Stimulated activated CD4-positive, alpha-beta T cell treated with anti-CD3 and anti-CD28 coated beads, Interleukin-4, amount 100 ng/mL, for 24 hours (primary cell): ENCODE measurements around the gene CLTC.

ENCODE experiments used
- DNase-seq: peaks from one replicate; pipeline ENCODE4 v3.0.0-alpha.2; 2020

The CLTC gene

DNA sequence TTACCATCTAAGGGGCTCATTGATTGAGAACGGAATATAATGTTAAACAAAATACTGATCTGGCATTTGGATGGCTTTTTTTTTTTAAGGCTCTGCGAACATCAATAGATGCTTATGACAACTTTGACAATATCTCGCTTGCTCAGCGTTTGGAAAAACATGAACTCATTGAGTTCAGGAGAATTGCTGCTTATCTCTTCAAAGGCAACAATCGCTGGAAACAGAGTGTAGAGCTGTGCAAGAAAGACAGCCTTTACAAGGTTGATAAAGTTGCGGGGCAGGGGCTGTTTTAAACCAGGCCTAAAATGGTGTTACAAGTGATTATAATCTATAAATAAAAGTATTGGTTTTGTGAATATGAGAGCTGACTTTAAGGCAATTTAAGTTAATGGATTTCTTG, 65.3 kb downstream of the CLTC start:
- no peak for DNase-seq

DNA sequence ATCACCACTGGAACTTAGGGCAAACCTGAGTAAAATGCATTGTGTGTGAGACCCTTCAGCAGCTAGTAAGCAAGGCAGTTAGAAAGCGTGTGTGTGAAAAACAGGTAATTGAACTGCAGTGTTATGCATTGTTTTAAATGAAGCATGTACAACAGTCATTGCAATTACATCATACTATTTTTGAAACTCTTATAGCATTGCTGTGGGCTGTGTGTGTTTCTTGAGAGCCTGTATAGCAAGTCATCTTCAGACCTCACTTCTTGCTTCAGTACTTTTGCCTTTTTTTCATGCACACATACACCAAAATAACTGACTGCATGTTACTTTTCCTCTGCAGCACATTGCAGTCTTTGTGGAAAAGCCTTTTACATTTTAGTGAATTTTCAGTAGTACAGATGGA, 68.3 kb downstream of the CLTC start:
- no peak for DNase-seq

DNA sequence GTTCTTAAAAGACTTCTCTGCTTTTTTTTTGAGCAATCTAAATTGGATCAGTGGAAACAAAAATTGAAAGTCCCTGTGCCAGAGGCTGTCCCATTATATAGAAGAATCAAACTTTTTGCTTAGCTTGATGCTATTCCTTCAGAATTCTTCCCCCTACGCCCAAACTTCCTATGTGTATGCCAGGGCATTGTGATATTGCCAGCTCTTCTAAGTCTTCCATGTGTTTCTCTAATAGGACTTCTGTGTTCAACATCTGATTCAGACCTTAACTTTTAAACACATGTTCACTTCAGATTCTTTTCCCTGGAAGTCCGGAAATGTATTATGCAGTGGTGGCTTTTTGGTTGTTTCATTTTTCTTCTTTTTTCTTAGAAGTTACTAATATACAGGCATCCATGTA, 68.8 kb downstream of the CLTC start:
- no peak for DNase-seq

DNA sequence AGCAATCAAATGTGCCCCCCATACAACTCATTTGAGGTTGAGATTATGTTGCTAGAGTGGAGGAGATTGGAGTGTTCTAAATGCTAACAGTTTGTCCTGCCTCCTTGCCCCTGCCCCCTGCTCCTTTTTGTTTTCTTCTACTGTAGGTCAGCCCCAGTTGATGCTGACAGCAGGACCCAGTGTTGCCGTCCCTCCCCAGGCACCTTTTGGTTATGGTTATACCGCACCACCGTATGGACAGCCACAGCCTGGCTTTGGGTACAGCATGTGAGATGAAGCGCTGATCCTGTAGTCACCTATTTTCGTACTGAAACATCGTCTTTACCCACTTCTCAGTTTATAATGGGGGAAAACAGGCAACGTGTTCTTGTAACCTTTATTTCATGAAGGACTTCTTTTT, 73.9 kb downstream of the CLTC start:
- DNase-seq, result no peak

DNA sequence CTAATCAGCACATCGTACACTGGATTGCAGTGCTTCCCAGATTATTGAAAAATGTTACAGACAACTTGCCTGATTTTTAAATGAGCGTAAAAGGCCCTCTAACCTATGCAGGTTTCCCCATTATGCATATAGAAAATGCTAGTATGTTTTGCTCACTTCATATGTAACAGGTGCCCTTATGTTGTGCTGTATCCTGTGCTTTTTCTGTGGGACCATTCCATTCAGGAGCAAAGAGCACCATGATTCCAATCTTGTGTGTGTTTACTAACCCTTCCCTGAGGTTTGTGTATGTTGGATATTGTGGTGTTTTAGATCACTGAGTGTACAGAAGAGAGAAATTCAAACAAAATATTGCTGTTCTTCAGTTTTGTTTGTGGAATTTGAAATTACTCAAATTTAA, 74.6 kb downstream of the CLTC start:
- no peak for DNase-seq

DNA sequence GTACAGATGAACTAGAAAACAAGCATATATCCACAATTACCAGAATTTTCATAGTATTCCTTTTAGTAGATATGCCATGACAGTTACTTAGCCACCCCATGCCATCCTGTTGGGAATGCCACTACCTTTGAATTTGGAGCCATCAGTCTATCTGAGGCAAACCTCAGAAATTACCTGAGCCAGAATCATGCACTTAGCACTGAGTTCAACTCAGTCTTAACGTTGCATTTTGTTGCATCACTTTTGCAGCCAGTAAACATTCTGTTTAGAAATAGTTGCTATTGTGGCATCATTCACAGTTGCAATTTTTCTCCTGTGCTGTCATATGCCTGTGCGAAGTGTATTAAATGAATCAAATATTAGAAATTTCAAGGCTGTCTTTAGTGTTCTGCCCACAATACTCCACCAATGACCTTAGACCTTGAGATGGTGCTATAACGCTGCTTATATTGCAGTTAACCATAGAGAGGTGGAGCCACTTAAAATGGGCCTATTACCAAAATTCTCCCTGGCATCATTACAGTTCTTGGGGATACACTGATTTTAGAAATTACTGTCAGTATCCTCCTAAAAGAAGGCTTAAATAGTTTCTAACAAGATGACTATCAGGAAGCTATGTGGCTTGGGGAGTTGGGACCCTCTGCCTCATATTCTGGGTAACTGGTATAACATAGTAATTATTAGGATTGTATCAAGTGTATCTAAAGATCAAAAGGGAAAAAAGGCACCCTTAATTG, 76.4 kb downstream of the CLTC start:
- no peak for DNase-seq

DNA sequence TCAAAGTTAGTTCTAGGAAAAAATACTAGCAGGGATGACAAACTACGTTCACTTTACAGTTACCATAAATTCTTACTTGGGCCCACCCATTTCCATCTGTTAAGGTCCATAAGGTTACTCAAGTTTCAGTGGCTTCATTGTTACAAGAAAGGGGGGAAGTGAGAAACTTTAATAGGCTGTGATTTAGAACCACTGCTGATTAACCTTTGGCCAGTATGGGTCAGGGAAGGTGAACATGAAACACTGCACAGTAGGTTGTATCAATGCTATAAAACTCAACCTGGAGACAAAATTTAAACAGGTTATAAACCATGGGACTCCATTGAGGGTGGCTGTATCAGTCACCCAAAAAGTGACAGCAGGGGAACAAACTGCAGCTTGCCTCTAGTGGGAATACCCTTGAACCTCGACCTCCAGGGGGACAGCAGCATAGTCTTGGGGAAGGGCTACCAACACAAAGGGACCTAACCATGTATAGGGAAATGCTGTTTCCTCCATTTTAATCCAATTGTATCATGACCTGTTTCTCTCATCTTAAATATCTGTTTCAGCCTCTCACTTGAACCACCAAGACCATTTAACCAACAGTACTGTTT, 77.1 kb downstream of the CLTC start:
- no peak for DNase-seq

DNA sequence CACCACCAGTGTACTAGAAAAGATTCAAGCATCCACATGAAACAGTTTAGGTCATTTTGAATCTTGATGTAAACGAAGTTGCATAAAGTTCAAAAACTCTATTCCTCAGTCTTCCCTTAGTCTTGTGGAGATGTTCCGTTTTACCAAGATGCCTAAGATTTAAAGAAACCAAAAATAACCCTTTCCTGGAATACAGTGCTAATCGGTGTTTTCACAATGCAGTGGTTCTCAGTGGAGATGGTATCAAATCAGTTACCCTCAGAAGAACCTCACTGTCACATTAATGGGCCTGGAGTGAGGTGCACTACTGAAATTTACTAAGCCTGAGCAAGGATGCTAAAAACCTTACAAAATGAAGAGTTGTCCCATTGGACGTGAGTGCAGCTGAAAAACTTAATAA, 78.4 kb downstream of the CLTC start:
- no peak for DNase-seq

DNA sequence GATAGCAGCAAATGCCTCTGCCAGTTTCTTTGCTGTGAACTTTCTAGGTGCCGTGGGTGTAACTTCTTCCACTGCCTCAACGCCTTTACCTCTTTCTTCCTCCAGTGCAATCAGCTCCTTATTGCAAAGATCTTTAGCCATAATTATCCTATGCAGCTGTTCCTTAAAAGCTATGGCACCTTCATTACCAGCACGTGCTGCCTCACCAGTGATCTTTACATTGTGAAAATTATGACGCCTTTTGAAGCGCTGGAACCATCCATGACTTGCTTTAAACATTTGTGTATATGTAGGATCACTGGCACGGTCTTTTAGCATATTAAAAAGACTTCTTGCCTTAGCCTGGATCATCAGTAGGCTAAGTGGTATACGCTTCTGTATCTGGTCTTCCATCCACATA, 79.5 kb downstream of the CLTC start:
- DNase-seq, result no peak

DNA sequence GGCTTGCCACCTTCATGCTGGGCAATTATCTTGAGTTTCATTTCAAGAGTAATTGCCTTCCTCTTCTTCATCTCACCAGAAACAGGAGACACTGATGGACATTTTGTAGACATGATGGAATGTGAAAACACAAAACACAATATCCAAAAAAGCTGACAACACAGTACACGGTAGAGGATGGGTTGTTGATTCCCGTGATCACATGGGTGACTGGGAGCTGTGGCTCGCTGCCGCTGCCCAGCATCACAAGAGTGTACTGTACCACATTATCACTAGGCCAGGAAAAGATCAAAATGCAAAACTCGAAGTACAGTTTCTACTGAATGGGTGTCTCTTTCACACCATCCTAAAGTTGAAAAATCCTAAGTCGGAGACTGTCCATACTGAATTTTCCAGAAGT, 80.1 kb downstream of the CLTC start:
- no peak for DNase-seq

DNA sequence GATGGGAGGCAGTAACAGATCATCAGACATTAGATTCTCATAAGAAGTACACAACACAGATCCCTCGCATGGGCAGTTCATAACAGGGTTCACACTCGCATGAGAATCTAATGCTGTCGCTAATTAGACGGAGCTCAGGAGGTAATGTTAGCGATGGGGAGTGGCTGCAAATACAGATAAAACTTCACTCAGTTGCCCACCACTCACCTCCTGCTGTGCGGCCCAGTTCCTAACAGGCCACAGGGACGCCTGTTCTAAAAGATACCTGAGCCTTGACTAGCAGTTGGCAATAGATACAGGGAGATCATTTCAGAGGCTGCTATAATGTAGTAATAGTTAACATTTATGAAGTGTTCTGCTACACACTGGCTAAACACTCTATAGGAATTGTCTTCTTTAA, 82.6 kb downstream of the CLTC start:
- no peak for DNase-seq

DNA sequence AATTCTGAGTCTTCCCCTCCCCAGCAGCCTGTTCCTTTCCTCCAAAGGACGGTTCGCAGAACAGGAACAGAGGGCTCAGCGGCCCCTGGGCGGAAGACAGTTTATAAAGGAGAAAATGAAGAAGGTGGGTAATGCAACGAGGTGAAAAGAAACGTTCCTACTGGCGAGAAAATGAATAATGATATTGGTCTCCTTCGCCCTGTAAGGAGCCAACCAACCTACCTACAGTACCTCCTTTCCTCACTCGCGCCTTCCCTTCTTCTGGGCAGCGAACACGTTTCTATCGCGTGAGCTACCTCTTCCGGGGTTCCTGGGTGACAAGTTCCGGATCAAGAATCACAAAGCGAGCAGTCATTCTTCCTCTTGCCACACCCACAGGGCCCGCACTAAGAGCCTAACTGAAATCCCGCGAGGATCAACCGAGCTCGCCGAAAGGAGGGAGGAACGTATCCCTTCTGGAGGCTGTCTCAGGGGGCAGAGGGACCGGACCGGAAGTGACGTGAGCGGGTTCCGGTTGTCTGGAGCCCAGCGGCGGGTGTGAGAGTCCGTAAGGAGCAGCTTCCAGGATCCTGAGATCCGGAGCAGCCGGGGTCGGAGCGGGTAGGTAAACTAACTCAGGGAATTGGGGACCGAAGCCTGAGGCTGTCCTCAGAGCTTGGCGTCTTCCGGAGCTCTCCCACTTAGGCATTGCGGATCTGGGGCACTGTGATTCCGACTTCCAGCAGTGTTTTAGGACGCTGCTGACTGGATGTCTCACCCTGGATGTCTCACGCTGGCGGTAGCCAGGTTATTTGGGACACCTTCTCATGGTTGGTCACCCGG, 87.7 kb downstream of the CLTC start, which contains the start of the genes PTRH2 and VMP1:
TSS of gene PTRH2 (minus strand) at position 282 of the 822 bp plus-strand sequence. CDS start 9,452 bp downstream, outside the sequence.
TSS of gene VMP1 (plus strand) at position 506 of the 822 bp plus-strand sequence. CDS start 23,793 bp downstream, outside the sequence.
- DNase-seq, result peak; percentile 96

DNA sequence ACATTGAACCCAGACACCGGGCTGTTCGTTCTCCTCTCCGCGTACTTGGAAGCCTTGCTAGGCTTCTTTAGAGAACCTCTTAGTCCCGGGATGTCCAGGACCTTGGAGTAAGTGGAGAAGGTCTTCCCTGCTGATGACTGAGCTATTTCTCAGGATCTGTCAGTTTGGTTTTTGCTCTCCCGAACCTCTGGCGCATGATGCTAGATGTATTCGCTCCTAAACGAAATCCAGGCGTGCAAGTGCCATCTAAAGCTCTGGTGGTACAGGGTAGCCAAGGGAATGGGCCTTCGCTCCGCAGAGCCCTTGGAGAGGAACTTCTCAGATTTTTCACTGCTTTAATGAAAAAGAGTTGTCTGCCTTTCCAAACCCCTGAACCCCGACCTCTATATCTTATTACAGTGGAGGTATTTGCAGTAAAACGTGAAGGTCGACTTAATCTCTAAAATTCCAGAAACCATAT, 88.3 kb downstream of the CLTC start:
- DNase-seq, result peak; percentile 13

DNA sequence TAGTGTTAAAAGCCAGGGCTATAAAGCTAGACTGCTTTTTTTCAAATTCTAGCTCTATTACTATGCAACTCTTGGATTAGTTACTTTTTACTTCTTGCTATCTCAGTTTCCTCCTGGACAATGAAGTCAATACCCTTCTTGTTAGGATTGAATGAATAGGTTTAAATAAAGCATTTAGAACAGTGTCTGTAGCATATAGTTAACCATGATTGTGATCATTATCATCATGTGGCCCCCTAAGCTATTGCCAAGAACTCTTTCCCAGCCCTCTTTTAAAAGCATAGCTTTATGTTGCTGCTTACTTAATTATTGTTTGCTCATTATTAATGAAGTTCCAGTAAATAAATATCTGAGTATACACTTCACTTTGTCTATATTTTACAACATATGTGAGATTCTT, 92.2 kb downstream of the CLTC start:
- no peak for DNase-seq

DNA sequence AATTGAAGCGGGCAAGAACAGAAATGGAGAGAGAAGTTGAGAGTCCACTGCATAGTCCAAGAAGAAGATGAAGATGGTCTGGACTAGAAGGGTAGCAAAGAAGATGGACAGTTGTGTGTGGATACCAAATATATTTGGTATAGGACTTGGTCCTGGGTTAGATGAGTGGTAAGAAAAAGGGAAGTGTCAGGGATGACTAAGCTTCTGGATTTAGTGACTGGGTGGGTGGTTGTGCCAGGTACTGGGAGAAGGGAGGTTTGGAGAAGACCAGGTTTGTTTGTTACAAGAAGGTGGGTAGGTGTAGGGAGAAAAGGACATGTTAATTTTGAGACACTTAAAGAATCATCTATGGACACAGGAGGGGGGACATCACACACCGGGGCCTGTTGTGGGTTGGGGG, 93.2 kb downstream of the CLTC start:
- DNase-seq, result no peak

DNA sequence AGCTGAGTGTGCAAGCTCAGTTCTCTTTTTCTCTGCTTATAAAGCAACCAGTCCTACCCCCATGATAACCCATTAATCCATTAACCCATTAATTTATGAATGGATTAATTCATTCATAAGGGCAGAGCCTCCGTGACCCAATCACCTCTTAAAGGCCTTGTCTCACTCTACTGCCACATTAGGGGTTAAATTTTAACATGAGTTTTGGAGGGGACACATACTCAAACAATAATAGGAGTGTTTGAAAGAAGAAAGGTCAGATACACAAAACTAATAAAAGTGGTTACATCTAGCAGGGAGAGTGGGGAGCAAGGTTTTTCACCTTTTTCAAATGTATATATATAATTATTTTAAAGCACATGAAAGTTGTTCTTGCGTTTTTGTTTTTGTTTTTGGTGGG, 94.6 kb downstream of the CLTC start:
- DNase-seq, result no peak

DNA sequence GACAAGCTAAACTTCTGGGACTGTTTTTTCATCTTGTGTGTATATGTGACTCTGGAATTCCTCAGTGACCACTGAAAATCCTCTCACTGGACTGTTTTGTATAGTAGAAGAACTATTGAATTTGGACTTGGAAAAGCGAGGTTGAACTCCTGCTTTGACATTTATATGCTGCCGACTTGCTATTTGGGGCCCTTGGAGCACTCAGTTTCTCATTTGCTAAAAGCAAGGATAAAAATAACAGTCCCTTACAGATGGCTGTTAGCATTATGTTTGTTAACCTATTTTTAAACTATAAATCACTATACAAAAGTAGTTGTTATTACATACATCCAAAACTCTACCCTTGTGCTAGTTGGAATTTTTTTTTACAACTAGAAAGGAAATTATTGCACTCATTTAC, 96.7 kb downstream of the CLTC start:
- DNase-seq, result no peak

DNA sequence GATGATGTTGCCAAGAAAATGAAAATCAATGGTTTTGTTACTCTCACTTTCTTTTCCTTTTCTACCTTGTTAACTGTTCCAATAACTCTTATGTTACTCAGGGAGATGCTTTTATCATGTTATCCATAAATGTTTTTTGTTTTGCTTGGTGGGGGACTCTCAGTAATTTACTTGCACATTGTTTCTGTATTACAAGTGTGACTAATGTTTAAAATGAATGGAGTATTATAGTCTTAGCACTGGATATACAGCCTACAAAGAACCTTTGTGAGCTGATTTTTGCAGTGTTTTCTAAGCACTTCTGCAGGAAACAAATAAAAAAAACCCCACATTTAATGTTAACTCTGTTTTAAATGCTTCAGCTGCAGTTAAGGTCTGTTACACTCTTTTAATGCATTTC, 99.8 kb downstream of the CLTC start:
- no peak for DNase-seq

DNA sequence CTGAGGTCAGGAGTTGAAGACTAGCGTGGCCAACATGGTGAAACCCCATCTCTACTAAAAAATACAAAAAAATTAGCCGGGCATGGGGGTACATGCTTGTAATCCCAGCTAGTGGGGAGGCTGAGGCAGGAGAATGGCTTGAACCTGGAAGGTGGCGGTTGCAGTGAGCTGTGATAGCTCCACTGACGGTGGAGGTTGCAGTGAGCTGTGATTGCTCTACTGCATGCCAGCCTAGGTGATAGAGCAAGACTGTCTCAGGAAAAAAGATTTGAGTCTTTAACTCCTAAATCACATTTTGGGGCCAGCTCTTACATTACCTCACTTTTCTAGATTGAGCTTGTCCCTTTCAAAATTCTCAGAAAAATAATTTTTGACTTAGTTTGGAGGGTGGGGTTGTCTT, 102.9 kb downstream of the CLTC start:
- DNase-seq, result no peak

DNA sequence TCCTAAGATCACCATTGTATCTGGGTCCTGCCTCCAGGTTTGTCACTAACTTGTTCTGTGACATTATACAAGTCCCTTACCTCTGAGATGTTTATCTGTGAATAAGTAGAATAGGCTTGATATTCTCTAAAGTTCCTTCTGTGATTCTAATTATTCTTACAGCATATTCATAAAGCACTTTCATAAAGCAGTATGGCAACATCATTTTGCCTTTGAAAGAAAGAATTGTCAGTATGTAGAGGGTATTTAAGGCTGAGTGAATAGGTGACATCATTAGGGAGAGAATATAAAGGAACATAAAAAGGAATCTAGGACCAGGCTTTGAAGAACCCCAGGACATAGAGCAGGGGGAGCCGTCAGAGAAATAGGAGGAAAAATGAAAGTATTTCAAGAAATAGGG, 103.3 kb downstream of the CLTC start:
- no peak for DNase-seq

DNA sequence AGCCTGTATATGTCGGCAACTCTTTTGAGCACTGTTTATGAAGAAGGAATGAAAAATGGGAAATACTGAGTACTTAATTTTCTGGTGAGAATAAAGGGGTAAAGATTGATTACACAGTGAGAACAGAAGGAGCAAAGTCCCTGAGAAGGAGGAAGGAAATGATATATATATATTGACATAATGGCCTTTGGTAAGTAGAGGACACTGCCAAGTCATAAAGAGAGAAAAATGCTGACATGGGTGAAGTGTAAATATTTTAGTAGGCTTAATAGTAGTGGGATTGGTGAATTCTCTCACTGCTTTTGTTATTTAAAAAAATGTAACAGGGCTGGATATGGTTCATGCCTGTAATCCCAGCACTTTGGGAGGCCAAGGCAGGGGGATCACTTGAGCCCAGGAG, 103.9 kb downstream of the CLTC start:
- no peak for DNase-seq

DNA sequence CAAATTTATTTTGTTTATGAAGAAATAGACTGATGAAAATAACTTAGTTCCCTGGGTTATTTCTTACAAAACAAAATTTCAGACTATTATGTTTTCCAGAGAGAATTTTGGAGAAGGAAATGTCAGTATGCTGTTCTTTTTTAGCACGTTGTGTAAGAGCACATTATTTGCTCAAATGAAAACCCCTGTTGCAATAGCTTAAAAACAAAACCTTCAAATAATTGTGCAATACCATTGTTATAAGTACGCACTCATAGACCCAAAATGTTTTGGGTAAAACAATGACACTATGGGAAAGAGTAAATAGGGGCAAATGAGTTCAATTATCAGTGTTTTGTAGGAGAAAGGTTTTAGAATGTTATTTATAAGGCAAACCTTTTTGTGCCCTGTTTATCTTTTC, 106.0 kb downstream of the CLTC start:
- DNase-seq, result no peak

DNA sequence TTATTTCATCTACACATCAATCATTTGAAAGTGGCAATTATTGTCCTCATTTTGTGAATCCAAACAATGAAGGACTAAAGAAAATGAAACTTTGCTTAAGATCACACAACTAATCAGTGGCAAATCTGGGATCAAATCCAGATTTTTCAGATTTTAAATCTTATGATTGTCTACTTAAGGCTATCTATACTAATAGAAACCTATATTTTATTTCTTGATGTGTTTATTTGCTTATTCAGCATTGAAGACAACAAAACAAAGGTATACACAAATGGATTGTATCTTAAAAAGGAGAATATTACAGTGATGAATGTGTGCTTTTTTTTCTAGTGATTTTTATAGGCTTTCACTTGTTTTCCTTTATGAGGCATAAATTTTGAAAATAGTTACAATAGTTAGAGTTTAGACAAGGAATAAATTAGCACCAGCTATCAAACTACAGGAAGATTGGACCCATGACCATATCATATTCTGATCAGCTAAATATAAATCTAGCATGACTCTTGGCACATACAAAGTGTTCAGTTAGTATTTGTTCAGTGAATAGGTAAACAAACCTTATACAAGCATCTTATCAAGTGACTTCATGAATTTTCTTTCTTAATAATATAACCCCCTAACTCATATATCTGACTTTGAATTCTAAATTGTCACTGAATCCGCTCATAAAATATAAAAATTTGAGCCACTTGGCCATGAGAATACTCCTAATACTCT, 108.3 kb downstream of the CLTC start:
- no peak for DNase-seq
